Measurements from ENCODE around the gene LYRM4.

Gene LYRM4

GRCh38 chr6:5260661-5261544 is at the start of gene LYRM4, which contains the start of gene FARS2:
TSS of gene LYRM4 (minus strand) at chr6:5260950. CDS start at chr6:5260733, 217 bp downstream.
TSS of gene FARS2 (plus strand) at chr6:5261513.
- peak; percentile 74 for DNase-seq (ENCODE audit: low read depth)

DNA sequence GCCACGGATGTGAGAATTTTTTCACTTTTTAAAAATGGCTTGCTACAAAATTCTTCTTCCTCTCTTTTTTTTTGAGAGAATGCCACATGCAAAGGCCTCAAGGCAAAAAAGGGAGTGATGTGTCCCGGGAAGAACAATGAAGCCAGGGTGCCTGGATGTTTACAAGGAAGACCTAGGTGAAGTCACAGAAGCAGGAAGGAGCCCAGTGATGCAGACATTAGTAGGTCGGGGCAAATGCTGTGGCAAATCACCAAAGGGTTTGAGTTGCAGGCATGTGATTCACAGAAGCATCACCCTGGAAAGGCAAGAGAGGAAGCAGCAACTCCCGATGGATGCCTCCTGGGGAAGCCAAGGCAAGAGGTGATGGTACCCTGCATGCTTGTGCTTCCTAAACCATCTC is 47.3 kb upstream of the LYRM4 start:
- DNase-seq (ENCODE audit: low read depth), result no peak

DNA sequence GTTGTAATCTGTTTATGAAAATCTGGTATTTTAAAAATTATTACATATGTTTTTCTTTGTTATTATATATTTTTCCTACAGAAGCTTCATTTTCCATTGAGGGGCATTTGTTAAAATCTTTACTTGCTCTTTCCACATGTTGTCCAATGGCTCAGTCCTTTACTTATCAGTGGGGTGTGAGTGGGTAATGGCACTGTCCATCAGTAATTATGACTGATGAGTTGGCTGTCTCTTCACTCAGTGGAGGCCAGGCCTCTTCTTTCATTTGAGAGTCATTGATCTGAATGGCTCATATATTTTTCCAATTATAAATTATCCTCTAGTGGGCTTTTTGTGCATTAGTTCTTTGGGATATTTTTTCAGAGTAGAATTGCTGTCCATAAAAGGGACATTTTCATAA is 46.3 kb upstream of the LYRM4 start:
- DNase-seq (ENCODE audit: low read depth), result no peak

DNA sequence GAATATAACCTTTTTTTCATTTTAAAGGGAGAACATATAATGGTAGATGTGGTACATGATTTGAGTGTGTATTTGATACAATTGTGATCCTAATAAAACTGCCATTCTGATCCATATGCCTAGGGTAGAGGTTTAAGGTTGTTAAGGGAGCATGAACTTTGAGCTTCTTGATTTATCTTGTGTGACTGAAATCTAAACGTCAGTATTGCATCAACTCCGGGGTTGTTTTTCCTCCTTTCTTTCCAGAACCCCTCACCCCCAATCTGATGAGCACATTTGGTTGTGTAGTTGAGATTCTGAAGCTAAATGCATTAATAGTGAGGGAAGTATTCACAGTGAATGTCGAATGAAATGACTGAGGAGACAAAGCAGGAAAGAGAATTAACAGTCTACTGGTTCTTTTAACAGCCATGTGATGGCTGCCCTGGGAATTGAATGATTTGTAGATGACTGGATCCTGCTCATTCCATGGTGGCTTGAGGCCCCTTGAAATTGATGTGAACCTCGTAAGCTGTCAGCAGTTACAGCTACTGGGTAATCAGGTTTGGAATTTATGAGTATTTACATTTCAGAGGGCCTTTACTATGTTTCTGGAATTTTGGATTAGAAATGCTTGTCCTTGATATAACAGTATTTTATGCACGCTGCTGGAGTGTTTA is 45.3 kb upstream of the LYRM4 start:
- DNase-seq (ENCODE audit: low read depth), result no peak

DNA sequence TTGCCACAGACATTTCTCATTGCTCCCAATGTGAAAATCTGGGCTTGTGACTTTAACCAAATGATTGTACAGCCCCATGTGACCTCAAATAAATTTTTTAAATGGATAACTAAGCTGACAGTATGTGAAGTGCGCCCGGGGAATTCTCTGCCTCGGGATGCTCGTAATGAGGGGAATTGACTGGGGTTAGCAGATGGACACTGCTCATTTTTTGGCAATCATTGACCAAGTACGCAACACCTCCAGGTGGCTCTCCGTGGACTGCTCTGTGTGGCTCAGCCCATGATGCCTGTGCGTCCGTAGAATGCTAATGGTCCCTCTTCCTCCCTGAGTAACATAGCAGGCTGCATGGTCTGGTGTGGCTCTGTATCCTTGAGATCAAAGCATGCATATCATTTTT is 42.9 kb upstream of the LYRM4 start:
- DNase-seq (ENCODE audit: low read depth), result no peak

DNA sequence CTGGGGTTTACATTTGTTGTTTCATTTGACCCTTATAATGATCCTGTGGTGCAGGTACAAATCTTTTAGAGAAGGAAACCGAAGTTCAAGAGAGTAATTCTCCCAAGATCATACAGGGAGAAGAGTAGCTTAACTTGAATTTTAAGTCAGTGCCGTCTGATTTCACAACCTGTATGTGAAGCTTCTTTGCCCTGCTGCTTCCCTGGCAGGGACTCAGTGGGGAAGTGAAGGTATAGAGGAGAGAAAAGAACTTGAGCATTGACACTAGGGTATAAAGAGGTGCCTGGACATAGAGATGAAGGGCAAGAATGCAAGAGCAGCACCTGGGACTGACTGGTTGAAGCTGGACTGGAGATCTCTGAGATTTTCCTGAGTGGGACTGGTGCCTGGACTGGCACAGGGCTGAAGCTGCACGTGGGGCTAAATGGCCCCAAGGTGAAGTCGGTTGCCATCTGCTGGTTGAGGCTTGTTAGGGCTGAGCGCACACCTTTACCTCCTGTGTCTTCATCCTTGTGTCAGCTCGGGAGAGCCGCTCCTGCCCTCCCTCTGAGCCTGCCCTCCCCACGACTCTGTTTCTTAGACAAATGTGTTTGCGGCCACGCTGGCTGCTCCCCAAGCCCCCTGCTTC is 42.4 kb upstream of the LYRM4 start:
- no peak for DNase-seq (ENCODE audit: low read depth)

GRCh38 chr6:5302220-5302946 is 41.6 kb upstream of the LYRM4 start:
- no peak for DNase-seq (ENCODE audit: low read depth)

GRCh38 chr6:5300206-5300764 is 39.5 kb upstream of the LYRM4 start:
- DNase-seq (ENCODE audit: low read depth), result no peak

- DNase-seq (ENCODE audit: low read depth), result no peak
Measured at GRCh38 chr6:5295623-5296022, 34.9 kb upstream of the LYRM4 start.

GRCh38 chr6:5294392-5295211 is 33.9 kb upstream of the LYRM4 start:
- DNase-seq (ENCODE audit: low read depth), result no peak

GRCh38 chr6:5293692-5294091 is 32.9 kb upstream of the LYRM4 start:
- no peak for DNase-seq (ENCODE audit: low read depth)

DNA sequence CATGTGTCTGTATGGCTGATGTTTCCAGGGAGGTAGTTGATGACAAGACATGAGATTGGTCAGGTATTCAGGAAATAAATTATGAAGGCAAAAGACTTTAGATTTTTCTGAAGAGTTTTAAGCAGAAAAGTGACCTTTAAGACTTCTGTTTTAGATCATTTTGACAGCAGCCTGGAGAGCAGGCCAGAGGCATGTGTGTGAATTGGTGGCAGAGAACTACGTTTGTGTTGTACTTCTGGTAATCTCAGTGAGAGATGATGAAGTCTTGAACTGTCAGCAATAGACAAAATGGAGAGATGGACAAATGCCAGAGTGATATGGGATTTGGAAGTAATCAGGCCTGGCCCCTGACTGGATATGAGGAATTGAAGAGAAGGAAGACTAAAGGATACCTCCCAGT is 31.4 kb upstream of the LYRM4 start:
- no peak for DNase-seq (ENCODE audit: low read depth)

- no peak for DNase-seq (ENCODE audit: low read depth)
Measured at GRCh38 chr6:5290500-5290899, 29.8 kb upstream of the LYRM4 start.

GRCh38 chr6:5290097-5290496 is 29.3 kb upstream of the LYRM4 start:
- no peak for DNase-seq (ENCODE audit: low read depth)

GRCh38 chr6:5287966-5288297 is 27.2 kb upstream of the LYRM4 start:
- DNase-seq (ENCODE audit: low read depth), result no peak

DNA sequence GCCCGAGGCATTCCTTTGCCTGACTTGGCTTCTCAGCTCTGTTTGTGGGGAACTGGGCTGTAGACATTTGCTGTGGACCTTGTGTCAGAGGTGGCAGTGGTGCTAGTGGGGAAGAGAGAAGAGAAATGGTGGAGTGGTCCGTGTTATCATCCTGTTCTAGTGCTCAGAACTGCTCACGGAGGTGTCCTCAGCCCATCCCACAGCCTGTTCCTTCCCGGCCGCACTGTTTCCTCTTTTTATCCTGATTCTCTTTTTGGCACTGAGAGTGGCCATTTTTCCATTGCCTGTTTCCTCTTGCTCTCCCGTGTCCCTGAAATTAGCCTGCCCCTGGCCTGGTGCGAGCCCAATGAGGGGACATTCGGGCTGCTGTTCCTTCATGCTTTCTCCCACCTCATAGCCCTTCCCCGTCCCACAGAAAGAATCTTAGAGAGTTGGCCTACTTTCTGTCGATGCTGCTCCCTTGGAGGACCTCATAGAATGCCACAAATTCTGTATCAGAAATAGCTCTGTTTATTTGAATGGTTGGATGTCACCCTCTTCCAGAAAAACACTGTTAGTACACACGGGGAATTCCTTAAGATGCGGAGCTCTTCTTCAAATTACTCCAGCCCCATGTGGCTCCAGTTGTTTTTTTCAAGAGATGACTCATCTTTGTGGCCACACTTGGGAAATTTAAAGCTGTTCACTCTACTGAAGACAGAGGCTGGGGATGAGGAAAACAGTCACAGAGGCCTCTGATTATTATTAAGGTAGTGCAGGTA is 26.6 kb upstream of the LYRM4 start:
- DNase-seq (ENCODE audit: low read depth), result peak; percentile 44

- no peak for DNase-seq (ENCODE audit: low read depth)
Measured at GRCh38 chr6:5286780-5287179, 26.0 kb upstream of the LYRM4 start.

GRCh38 chr6:5285526-5285925 is 24.8 kb upstream of the LYRM4 start:
- no peak for DNase-seq (ENCODE audit: low read depth)

DNA sequence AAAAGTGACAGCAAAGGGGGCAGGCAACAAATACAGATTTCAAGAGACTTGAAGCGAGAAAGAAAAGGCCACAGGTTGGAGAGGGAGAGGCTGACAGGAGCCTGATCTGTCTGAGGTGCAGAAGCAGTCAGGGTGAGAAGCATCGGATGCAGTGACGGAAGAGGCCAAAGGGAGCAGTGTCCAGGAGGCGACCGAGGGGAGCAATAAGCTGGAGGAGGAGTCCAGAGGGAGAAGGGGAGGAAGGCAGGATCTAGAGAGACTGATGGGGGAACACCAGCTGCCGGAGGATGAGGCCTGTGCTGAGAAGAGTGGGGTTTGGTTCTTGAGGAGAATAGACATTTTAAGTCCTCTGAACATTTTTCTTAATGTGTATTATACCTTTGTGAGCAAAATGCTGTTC is 24.3 kb upstream of the LYRM4 start:
- no peak for DNase-seq (ENCODE audit: low read depth)

DNA sequence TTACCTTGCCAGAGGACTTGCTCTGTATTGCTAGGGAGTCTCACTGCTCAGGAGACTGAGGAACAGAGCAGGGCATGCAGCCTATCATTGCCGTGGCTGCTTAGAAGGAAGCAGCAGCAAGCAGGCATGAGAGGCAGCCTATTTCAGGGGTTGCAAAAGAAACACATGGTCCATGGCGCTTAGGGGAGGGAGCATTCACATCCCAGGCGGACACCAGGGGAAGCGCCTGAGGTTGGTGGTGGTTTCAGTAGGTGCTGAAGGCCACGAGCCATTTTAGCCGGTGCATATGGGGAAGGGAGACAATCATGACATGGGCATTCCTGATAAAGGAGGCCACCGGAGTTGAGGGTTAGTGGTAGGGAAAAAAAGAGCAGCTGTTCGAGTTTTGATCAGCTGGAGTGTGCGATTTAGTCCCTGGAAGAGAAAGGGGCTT is 21.5 kb upstream of the LYRM4 start:
- no peak for DNase-seq (ENCODE audit: low read depth)
